ENCODE measurements around the gene C19orf33. TPM values are rescaled to one million over a fixed set of nuclear protein-coding genes. Genes with fewer than 3 reads are reported as not detected.
A peak's percentile ranks its signal among the peaks of the same experiment; 100 is the strongest.

Gene C19orf33
- total RNA-seq, 1 experiment from 2014 or later, result 16.1 TPM

DNA sequence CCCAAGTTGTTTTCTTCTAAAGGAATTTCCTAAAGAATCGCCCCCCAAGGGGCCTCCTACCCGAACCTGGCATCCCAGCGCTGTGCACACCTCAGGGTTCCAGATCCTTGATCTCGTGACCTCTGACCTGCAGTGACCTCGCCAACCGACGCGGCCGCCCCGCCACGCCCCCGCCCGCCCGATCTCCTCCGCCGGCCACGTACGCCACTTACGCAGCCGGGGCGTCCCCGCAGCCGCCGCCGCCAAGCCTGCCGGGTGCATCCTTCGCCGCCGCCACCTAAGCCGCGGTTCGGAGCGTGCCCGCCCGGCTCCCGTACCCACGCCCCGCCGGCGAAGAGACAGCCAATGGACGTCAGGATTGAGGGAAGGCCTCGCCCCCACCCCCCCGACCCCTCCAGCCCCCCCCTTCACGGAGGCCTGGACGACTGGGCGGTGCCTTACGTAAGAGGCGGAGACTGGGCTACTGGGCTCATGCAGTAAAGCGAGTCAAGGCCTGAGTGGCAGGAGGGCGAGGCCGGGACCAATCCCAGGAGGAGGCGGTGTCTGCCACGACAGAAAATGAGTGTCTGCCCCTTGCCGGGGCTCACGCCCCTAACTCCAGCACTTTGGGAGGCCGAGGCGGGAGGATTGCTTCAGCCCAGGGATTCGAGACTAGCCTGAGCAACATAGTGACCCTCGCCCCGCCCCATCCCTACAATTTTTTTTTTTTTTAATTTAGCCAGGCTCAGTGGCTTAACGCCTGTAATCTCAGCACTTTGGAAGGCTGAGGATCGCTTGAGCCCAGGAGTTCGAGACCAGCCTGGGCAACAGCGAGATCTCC is 11.8 kb downstream of the C19orf33 start, which contains the start of gene YIF1B (continued):
- no peak for TF ChIP-seq ZNF416 (CRISPR knock-in tag; IDR thresholded peaks at IDR 0.05)
- TF ChIP-seq NFYB (CRISPR knock-in tag; conservative IDR thresholded peaks at IDR 0.05; ENCODE audit: low read depth), result no peak
- TF ChIP-seq, protein P1, sequence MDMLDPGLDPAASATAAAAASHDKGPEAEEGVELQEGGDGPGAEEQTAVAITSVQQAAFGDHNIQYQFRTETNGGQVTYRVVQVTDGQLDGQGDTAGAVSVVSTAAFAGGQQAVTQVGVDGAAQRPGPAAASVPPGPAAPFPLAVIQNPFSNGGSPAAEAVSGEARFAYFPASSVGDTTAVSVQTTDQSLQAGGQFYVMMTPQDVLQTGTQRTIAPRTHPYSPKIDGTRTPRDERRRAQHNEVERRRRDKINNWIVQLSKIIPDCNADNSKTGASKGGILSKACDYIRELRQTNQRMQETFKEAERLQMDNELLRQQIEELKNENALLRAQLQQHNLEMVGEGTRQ (CRISPR knock-in tag; IDR thresholded peaks at IDR 0.05), result peak; percentile 64
- peak; percentile 77; the same call in 1 of the 2 replicates for TF ChIP-seq GTF2I (CRISPR knock-in tag; conservative IDR thresholded peaks at IDR 0.05)
- TF ChIP-seq ZNF263 (CRISPR knock-in tag; IDR thresholded peaks at IDR 0.05; ENCODE audit: low read depth), result no peak

DNA sequence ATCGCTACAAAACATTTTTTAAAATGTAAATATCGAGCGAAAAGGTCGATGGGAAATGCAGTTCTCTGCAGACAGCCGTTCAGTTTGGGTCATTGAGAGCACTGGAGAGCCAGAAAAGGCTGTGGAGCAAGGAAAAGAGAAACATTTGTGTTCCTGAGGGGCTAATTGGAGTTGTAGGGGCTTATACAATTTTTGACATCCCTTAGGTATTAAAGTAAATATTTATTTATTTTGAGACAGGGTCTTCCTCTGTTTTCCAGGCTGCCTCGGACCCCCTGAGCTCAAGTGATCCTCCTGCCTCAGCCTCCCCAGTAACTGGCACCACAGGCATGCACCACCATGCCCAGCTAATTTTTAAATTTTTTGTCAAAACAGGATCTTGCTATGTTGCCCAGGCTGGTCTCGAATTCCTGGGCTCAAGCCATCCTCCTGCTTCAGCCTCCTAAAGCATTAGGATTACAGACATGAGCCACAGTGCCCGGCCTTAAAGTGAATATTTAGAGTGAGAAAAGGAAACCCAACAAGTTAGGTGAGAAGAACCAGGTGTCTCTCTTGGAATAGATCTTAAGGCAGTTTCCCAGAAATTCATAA is 12.5 kb downstream of the C19orf33 start:
- CTCF ChIA-PET, result interaction anchor here (0.5 kb wide), 1 partner anchor 139 kb away, joined by 3 read pairs; no protein-coding TSS in a partner anchor
- ATAC-seq (no peak), DNase-seq (ENCODE audit: low spot score) (no peak)
- Mint-ChIP-seq H3K36me3 (no peaks in the 10 kb centered on the region), H3K27me3 (ENCODE audit: low read depth) (peaks cover 51% of the 10 kb centered on the region), H3K27ac (peak overlapping the region; percentile 97), H3K4me1 (peaks cover 30% of the 10 kb centered on the region), H3K4me3 (peak overlapping the region; percentile 70), H3K9me3 (no peaks in the 10 kb centered on the region)
- POLR2A ChIA-PET, result no interaction called here
- peak; percentile 59; the same call in 1 of the 2 replicates for TF ChIP-seq ZNF121 (CRISPR knock-in tag; IDR thresholded peaks at IDR 0.05)
- TF ChIP-seq, protein P2, sequence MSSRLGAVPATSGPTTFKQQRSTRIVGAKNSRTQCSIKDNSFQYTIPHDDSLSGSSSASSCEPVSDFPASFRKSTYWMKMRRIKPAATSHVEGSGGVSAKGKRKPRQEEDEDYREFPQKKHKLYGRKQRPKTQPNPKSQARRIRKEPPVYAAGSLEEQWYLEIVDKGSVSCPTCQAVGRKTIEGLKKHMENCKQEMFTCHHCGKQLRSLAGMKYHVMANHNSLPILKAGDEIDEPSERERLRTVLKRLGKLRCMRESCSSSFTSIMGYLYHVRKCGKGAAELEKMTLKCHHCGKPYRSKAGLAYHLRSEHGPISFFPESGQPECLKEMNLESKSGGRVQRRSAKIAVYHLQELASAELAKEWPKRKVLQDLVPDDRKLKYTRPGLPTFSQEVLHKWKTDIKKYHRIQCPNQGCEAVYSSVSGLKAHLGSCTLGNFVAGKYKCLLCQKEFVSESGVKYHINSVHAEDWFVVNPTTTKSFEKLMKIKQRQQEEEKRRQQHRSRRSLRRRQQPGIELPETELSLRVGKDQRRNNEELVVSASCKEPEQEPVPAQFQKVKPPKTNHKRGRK (CRISPR knock-in tag; IDR thresholded peaks at IDR 0.05; ENCODE audit: borderline replicate concordance), result no peak

DNA sequence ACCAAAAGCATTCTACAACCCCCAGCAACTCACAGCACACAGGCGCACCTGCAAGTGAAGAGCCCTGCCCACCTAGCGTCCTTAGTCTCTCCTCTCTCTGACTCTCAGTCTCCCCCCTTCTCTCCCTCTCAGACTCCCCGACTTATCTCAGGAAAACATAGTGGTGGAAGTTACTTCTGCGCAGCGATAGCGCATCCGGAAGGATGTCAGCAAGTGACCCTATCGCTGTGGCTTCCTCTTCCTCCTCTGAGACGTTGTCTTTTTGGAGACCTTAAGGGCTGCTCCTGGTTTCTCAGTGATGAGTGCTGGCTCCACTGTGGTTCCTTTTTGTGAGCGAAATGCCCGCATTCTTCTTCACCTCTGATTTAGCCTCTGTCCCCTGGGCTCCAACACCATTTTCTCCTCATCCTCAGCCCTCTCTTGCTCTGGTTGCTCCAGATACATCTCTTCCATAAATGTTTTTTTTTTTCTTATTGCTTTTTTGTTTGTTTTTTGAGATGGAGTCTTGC is 13.1 kb downstream of the C19orf33 start:
- H3K4me3 Mint-ChIP-seq, result peak overlapping the region; percentile 70; the same call in 1 of the 2 replicates
- H3K27me3 Mint-ChIP-seq (ENCODE audit: low read depth), result peaks cover 54% of the 10 kb centered on the region
- no peaks in the 10 kb centered on the region for H3K9me3 Mint-ChIP-seq
- CTCF ChIA-PET, result interaction anchor here (0.5 kb wide), 1 partner anchor 139 kb away, joined by 3 read pairs; no protein-coding TSS in a partner anchor
- POLR2A ChIA-PET, result no interaction called here
- DNase-seq (ENCODE audit: low spot score) (no peak), ATAC-seq (no peak)
- H3K36me3 Mint-ChIP-seq, result no peaks in the 10 kb centered on the region
- peaks cover 32% of the 10 kb centered on the region for H3K4me1 Mint-ChIP-seq
- 0 out of 2 replicates have a peak overlapping the region, but pooled peaks have one; percentile 71 for H3K27ac Mint-ChIP-seq
- TF ChIP-seq, protein P3, sequence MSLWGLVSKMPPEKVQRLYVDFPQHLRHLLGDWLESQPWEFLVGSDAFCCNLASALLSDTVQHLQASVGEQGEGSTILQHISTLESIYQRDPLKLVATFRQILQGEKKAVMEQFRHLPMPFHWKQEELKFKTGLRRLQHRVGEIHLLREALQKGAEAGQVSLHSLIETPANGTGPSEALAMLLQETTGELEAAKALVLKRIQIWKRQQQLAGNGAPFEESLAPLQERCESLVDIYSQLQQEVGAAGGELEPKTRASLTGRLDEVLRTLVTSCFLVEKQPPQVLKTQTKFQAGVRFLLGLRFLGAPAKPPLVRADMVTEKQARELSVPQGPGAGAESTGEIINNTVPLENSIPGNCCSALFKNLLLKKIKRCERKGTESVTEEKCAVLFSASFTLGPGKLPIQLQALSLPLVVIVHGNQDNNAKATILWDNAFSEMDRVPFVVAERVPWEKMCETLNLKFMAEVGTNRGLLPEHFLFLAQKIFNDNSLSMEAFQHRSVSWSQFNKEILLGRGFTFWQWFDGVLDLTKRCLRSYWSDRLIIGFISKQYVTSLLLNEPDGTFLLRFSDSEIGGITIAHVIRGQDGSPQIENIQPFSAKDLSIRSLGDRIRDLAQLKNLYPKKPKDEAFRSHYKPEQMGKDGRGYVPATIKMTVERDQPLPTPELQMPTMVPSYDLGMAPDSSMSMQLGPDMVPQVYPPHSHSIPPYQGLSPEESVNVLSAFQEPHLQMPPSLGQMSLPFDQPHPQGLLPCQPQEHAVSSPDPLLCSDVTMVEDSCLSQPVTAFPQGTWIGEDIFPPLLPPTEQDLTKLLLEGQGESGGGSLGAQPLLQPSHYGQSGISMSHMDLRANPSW (CRISPR knock-in tag; conservative IDR thresholded peaks at IDR 0.05; ENCODE audit: low read depth), result no peak
- TF ChIP-seq, protein P4, sequence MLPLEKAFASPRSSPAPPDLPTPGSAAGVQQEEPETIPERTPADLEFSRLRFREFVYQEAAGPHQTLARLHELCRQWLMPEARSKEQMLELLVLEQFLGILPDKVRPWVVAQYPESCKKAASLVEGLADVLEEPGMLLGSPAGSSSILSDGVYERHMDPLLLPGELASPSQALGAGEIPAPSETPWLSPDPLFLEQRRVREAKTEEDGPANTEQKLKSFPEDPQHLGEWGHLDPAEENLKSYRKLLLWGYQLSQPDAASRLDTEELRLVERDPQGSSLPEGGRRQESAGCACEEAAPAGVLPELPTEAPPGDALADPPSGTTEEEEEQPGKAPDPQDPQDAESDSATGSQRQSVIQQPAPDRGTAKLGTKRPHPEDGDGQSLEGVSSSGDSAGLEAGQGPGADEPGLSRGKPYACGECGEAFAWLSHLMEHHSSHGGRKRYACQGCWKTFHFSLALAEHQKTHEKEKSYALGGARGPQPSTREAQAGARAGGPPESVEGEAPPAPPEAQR (CRISPR knock-in tag; IDR thresholded peaks at IDR 0.05), result no peak
- no peak for TF ChIP-seq NR2C2 (CRISPR knock-in tag; IDR thresholded peaks at IDR 0.05)
- TF ChIP-seq, protein P5, sequence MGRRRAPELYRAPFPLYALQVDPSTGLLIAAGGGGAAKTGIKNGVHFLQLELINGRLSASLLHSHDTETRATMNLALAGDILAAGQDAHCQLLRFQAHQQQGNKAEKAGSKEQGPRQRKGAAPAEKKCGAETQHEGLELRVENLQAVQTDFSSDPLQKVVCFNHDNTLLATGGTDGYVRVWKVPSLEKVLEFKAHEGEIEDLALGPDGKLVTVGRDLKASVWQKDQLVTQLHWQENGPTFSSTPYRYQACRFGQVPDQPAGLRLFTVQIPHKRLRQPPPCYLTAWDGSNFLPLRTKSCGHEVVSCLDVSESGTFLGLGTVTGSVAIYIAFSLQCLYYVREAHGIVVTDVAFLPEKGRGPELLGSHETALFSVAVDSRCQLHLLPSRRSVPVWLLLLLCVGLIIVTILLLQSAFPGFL (CRISPR knock-in tag; IDR thresholded peaks at IDR 0.05; ENCODE audit: borderline replicate concordance), result no peak
- TF ChIP-seq, protein P6, sequence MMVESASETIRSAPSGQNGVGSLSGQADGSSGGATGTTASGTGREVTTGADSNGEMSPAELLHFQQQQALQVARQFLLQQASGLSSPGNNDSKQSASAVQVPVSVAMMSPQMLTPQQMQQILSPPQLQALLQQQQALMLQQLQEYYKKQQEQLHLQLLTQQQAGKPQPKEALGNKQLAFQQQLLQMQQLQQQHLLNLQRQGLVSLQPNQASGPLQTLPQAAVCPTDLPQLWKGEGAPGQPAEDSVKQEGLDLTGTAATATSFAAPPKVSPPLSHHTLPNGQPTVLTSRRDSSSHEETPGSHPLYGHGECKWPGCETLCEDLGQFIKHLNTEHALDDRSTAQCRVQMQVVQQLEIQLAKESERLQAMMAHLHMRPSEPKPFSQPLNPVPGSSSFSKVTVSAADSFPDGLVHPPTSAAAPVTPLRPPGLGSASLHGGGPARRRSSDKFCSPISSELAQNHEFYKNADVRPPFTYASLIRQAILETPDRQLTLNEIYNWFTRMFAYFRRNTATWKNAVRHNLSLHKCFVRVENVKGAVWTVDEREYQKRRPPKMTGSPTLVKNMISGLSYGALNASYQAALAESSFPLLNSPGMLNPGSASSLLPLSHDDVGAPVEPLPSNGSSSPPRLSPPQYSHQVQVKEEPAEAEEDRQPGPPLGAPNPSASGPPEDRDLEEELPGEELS (CRISPR knock-in tag; IDR thresholded peaks at IDR 0.05), result no peak
- TF ChIP-seq FOXP1 (CRISPR knock-in tag; IDR thresholded peaks at IDR 0.05; ENCODE audit: borderline replicate concordance), result no peak
- TF ChIP-seq, protein P7, sequence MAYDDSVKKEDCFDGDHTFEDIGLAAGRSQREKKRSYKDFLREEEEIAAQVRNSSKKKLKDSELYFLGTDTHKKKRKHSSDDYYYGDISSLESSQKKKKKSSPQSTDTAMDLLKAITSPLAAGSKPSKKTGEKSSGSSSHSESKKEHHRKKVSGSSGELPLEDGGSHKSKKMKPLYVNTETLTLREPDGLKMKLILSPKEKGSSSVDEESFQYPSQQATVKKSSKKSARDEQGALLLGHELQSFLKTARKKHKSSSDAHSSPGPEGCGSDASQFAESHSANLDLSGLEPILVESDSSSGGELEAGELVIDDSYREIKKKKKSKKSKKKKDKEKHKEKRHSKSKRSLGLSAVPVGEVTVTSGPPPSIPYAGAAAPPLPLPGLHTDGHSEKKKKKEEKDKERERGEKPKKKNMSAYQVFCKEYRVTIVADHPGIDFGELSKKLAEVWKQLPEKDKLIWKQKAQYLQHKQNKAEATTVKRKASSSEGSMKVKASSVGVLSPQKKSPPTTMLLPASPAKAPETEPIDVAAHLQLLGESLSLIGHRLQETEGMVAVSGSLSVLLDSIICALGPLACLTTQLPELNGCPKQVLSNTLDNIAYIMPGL (CRISPR knock-in tag; IDR thresholded peaks at IDR 0.05), result no peak
- TF ChIP-seq NFYB (CRISPR knock-in tag; conservative IDR thresholded peaks at IDR 0.05; ENCODE audit: low read depth), result no peak
- TF ChIP-seq FOXK1 (CRISPR knock-in tag; IDR thresholded peaks at IDR 0.05), result no peak
- no peak for TF ChIP-seq PRRX2 (CRISPR knock-in tag; IDR thresholded peaks at IDR 0.05)
- TF ChIP-seq SP1 (CRISPR knock-in tag; conservative IDR thresholded peaks at IDR 0.05), result no peak
